AG09309 (cell line): ENCODE results near the gene PKP4.

Experiments used
- DNase-seq: peaks from one replicate; pipeline ENCODE4 v3.0.0-alpha.2; 2010; ENCODE audit warnings: low read depth
- H3K4me3 ChIP-seq: 2 replicates; pipeline ENCODE4 v1.5.1; 2011; ENCODE audit warnings: mild to moderate bottlenecking, low read depth, low read length, moderate library complexity; ENCODE audit not compliant: control insufficient read depth
- TF ChIP-seq, protein P1 (sequence below): IDR thresholded peaks from 2 replicates; pipeline ENCODE4 v1.5.1; 2011; ENCODE audit warnings: mild to moderate bottlenecking, low read depth, low read length, inconsistent platforms; ENCODE audit not compliant: insufficient read depth, control insufficient read depth; ENCODE audit errors: missing control alignments

PKP4 gene

DNA sequence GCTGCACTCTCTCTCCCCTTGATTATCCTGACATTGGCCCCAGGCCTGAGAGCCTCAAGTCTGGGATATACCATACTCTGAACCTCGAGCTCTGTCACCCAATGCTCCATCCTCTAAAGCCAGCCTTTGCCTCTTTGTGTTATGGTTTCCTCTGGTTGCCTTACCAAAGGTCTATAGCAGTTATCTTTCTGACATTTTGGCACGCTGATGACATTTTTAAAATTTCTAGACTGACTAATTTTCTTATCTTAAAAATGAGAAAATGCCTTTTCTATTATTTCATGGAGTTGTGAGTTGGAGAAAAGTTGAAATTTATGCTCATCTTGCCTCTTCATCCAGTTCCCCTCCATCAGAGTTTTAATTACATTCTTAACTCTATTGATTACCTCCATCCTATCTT, 62.7 kb downstream of the PKP4 start:
- no peak overlapping the region for H3K4me3 ChIP-seq
- TF ChIP-seq, protein P1, sequence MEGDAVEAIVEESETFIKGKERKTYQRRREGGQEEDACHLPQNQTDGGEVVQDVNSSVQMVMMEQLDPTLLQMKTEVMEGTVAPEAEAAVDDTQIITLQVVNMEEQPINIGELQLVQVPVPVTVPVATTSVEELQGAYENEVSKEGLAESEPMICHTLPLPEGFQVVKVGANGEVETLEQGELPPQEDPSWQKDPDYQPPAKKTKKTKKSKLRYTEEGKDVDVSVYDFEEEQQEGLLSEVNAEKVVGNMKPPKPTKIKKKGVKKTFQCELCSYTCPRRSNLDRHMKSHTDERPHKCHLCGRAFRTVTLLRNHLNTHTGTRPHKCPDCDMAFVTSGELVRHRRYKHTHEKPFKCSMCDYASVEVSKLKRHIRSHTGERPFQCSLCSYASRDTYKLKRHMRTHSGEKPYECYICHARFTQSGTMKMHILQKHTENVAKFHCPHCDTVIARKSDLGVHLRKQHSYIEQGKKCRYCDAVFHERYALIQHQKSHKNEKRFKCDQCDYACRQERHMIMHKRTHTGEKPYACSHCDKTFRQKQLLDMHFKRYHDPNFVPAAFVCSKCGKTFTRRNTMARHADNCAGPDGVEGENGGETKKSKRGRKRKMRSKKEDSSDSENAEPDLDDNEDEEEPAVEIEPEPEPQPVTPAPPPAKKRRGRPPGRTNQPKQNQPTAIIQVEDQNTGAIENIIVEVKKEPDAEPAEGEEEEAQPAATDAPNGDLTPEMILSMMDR, result no peak
- DNase-seq, result no peak

DNA sequence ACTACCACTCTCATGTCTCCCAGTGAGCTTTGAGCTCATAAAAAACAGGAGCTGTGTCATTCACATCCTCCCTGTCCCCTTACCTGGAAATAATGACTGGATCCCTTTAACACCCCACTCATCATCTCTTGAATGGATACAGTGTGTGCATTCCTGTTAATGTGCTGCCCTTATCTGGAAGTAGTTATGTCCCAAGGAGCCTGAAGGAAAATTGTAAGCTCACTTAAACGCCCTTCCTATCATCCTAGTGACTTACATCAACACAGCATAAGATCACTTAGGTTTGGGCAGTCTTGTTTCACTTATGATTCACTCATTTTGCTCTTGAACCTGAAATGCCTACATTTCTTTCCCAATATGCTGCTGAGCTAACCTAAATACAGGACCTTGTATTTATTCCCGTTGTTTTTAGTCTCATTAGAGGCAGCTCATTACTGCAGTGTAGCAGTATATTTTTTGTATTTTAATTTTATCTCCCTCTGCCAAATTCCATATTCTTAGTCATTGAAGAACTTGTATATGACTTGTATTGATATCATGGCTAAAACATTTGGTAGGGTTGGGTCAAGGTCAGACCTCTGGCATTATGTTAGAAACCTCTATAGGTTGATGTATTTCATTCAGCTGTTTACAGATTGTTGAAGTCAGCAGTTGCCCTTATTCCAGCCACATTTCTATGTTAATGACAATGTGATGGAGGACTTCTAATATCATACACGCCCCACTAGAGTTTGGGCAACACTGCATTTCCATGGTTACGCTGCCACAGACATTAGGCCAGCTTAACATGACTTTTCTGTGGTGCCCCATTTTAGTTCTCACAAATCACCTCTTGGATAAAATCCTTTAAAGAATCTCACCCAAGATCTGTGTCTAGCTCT, 72.9 kb downstream of the PKP4 start:
- DNase-seq, result peak; percentile 47
- H3K4me3 ChIP-seq, result no peak overlapping the region
- TF ChIP-seq, protein P1, result no peak

DNA sequence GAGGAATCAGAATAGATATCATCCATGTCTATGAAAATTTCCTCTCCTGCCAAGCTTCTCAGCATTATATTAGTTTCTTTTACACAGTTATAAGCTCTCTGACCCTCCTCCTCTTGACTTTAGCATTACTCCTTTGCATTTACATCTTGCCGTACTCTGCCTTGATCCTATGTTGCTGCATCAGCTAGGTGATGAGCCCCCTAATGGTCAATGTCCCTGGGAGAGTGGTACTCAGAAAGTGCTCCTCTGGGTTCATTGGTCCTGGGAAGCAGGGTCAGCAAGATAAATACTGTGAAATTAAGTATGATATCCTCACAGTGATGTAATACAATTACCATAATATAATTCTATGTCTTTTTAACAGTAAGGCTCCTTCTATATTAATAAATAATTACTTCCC, 74.1 kb downstream of the PKP4 start:
- H3K4me3 ChIP-seq, result no peak overlapping the region
- DNase-seq, result no peak
- TF ChIP-seq, protein P1, result no peak

DNA sequence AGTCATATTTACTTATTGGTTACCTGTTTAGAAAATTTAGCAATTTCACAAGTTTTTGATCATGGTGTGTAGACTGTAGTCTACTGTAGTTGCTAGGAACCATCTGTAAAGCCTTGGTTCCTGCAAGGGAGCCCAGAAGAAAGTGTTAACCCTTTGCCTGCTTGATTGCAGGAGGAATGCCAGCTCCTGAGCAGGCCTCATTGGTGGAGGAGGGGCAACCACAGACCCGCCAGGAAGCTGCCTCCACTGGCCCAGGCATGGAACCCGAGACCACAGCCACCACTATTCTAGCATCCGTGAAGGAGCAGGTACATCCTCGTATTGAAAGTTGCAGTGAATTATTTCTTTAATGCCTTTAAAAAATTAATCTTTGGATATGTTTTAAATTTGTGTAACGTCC, 76.3 kb downstream of the PKP4 start:
- no peak overlapping the region for H3K4me3 ChIP-seq
- DNase-seq, result no peak
- TF ChIP-seq, protein P1, result no peak

DNA sequence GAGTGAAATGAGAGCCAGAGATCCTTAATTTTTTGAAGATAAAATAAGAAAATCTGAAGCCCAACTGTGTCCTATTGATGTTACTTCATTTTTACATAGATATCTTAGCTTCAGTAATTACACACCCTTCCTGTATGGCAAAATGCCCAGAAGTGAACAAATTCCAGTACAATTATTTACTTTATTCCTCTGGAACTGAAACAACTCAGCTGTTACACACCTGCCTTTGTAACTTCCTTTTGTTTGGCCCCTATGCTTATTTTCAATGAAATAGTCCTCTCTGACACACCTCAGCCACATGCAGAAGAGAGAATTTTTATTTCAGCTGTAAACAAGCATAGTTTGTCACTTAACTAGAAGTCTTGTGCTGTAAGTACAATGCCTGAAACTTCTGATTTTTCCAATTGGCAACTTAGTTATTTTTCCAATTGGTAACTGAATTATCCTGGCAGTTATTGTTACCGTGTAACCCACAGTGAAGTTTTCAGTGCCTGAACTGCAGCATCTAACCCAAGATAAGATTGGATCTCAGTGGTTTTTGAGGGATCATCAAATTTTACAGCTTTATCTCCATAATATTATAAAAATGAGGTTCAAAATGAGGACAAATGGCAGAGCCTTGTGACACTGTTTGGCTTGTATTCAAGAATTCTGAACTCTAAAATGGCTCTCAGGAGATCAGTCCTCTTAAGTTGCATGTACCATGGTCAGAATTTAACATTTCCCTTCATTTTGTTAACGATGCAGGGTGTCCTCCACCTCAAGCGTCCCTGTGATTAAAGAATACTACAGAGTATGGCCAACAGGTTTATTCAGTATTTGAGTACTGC, 82.6 kb downstream of the PKP4 start:
- DNase-seq, result peak; percentile 45
- H3K4me3 ChIP-seq, result no peak overlapping the region
- TF ChIP-seq, protein P1, result no peak

DNA sequence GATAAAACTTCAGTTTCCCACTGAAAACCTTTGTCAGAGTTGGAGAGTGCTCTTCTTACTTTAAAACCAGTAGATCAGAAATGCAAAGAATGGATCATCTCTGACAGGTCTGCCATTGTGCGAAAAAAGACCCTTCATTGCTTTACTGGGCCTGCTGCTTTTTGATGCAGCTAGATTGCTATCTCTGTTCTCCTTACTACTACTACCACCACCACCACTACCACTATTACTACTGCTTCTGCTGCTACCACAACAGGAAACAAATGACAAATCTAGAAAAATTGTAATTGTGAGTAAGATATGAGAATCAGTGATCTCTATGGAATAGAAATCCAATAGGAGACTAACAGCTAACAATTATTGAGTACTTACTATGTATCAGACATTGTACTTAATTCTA, 85.8 kb downstream of the PKP4 start:
- H3K4me3 ChIP-seq, result no peak overlapping the region
- DNase-seq, result no peak
- TF ChIP-seq, protein P1, result no peak
